SK-N-SH treated with all-trans-retinoic acid at 6 μM for 48 hours (cell line): ENCODE data around the gene GRK2.

Source experiments
- ATAC-seq: fragments of 200-7000 bp; cut with Tn5 transposase; 3 replicates; pipeline ENCODE4 v1.9.1; 2020; ENCODE audit warnings: mild to moderate bottlenecking, moderate library complexity
- ARNTL ChIP-seq: fragments of 450-650 bp; formaldehyde crosslinking; IDR thresholded peaks from 2 replicates; pipeline ENCODE4 v1.5.0; 2020; ENCODE audit warnings: low read depth, mild to moderate bottlenecking, moderate library complexity, borderline replicate concordance
- BACH2 ChIP-seq: fragments of 250-450 bp; sonication (Bioruptor Pico); IDR thresholded peaks from 2 replicates; pipeline ENCODE4 v1.9.0; 2021; ENCODE audit warnings: mild to moderate bottlenecking, borderline replicate concordance
- CSDC2 ChIP-seq: fragments of 250-450 bp; sonication (Bioruptor Pico); IDR thresholded peaks from 2 replicates; pipeline ENCODE4 v1.5.0; 2020; ENCODE audit warnings: mild to moderate bottlenecking, moderate library complexity
- GLIS3 ChIP-seq: fragments of 250-450 bp; sonication (Bioruptor Pico); IDR thresholded peaks from 2 replicates; pipeline ENCODE4 v1.5.0; 2020; ENCODE audit warnings: mild to moderate bottlenecking, moderate library complexity
- ISL1 ChIP-seq: fragments of 250-450 bp; sonication (Bioruptor Pico); IDR thresholded peaks from 2 replicates; pipeline ENCODE4 v2.1.2; 2022; ENCODE audit warnings: mild to moderate bottlenecking, moderate library complexity
- OSR1 ChIP-seq: fragments of 250-450 bp; sonication (Bioruptor Pico); IDR thresholded peaks from 2 replicates; pipeline ENCODE4 v1.8.0; 2022; ENCODE audit warnings: moderate library complexity, mild to moderate bottlenecking, inconsistent platforms
- PPARA ChIP-seq: fragments of 250-450 bp; sonication (Bioruptor Pico); IDR thresholded peaks from 2 replicates; pipeline ENCODE4 v1.5.0; 2020; ENCODE audit warnings: mild to moderate bottlenecking, borderline replicate concordance
- SNAI2 ChIP-seq: fragments of 250-450 bp; sonication (Bioruptor Pico); IDR thresholded peaks from 2 replicates; pipeline ENCODE4 v1.5.0; 2020; ENCODE audit warnings: mild to moderate bottlenecking, moderate library complexity
- TCF4 ChIP-seq: fragments of 250-450 bp; sonication (Bioruptor Pico); IDR thresholded peaks from 2 replicates; pipeline ENCODE4 v1.8.0; 2021; ENCODE audit warnings: mild to moderate bottlenecking, moderate library complexity, borderline replicate concordance
- TOX ChIP-seq: fragments of 250-450 bp; sonication (Bioruptor Pico); IDR thresholded peaks from 2 replicates; pipeline ENCODE4 v1.8.0; 2021; ENCODE audit warnings: mild to moderate bottlenecking, moderate library complexity, borderline replicate concordance
- ZC3H10 ChIP-seq: fragments of 250-450 bp; sonication (Bioruptor Pico); IDR thresholded peaks from 2 replicates; pipeline ENCODE4 v1.5.1; 2021; ENCODE audit warnings: mild to moderate bottlenecking, moderate library complexity
- ZNF565 ChIP-seq: fragments of 450-650 bp; formaldehyde crosslinking; conservative IDR thresholded peaks from 2 replicates; pipeline ENCODE4 v1.5.0; 2020; ENCODE audit warnings: low read depth, mild to moderate bottlenecking, moderate library complexity
- ZNF70 ChIP-seq: fragments of 450-650 bp; formaldehyde crosslinking; IDR thresholded peaks from 2 replicates; pipeline ENCODE4 v1.5.0; 2020; ENCODE audit warnings: mild to moderate bottlenecking, moderate library complexity
- ZNF8 ChIP-seq: fragments of 450-650 bp; formaldehyde crosslinking; IDR thresholded peaks from 2 replicates; pipeline ENCODE4 v1.5.0; 2020; ENCODE audit warnings: mild to moderate bottlenecking, moderate library complexity
- TF ChIP-seq, protein P1 (sequence below): fragments of 250-450 bp; sonication (Bioruptor Pico); IDR thresholded peaks from 2 replicates; pipeline ENCODE4 v1.5.1; 2020; ENCODE audit warnings: low read depth, mild to moderate bottlenecking, moderate library complexity
- TF ChIP-seq, protein P2 (sequence below): fragments of 250-450 bp; sonication (Bioruptor Pico); IDR thresholded peaks from 2 replicates; pipeline ENCODE4 v1.5.1; 2021; ENCODE audit warnings: mild to moderate bottlenecking, moderate library complexity
- TF ChIP-seq, protein P3 (sequence below): fragments of 250-450 bp; sonication (Bioruptor Pico); IDR thresholded peaks from 2 replicates; pipeline ENCODE4 v1.8.0; 2021; ENCODE audit warnings: low read depth, mild to moderate bottlenecking, moderate library complexity, borderline replicate concordance
- TF ChIP-seq, protein P4 (sequence below): fragments of 250-450 bp; sonication (Bioruptor Pico); IDR thresholded peaks from 2 replicates; pipeline ENCODE4 v1.5.0; 2020; ENCODE audit warnings: mild to moderate bottlenecking, moderate library complexity

GRK2 gene

DNA sequence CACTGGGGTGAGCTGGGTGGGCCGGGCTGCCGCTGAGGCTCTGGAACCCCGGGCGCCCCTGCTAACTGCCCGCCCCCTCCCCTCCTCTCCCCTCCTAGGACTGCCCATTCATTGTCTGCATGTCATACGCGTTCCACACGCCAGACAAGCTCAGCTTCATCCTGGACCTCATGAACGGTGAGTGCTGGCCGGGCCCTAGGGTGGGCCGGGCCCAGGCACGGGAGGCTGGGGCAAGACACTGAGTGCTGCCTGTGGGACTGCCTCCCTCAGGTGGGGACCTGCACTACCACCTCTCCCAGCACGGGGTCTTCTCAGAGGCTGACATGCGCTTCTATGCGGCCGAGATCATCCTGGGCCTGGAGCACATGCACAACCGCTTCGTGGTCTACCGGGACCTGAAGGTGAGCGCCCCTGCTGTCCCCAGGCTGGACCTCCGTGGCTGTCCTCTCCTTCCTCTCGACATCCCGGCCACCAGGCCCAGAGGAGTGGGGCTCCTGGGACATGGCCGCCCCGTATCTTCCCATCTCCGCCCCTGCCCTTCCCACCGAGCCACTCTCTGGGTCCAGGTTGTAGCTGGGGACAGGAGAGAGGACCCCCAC is 15.4 kb downstream of the GRK2 start (continued):
- TF ChIP-seq ISL1 (CRISPR knock-in tag): no peak

DNA sequence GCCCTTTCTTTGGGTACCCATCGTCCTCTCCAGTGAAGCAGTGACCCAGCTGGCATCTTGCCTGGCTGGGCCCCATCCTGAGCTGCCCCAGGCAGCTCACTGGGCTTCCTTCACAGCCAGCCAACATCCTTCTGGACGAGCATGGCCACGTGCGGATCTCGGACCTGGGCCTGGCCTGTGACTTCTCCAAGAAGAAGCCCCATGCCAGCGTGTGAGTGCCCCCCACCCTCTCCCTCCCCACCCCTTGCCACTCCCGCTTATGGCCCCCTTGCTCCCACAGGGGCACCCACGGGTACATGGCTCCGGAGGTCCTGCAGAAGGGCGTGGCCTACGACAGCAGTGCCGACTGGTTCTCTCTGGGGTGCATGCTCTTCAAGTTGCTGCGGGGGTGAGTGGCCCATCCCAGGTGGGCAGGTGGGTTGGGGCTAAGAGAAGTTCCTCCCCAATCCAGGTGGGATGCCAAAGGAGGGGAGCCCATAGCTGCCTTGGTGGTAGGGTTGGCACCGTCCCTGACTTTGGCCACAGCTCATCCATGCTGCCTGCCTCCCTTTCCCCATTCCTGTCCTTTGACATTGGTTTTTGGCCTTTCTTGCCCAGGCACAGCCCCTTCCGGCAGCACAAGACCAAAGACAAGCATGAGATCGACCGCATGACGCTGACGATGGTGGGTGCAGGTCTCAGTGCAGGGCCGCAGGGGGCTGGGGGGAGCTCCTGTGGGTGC is 16.0 kb downstream of the GRK2 start:
- no peak for ATAC-seq
- no peak for TF ChIP-seq ZNF70

DNA sequence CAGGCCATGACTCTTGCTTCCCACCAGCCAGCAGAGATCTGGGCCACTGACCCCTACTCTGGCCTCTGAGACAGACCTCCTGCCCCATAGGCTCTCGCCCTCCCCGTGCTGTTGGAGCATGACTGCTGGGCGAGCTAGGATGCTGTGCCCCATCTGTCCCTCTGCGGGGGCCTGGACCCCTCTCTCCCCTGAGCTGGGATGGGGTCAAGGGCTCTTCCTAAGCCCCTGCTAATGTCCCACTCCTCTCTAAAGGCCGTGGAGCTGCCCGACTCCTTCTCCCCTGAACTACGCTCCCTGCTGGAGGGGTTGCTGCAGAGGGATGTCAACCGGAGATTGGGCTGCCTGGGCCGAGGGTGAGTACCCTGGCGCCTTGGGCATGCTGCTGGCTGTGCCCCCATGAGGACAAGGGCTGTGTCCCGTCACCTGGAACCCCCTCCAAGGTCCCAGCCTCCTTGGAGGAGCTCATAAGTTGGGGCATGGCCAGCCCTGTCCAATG is 16.7 kb downstream of the GRK2 start:
- TF ChIP-seq SNAI2: no peak
- TF ChIP-seq, protein P1, sequence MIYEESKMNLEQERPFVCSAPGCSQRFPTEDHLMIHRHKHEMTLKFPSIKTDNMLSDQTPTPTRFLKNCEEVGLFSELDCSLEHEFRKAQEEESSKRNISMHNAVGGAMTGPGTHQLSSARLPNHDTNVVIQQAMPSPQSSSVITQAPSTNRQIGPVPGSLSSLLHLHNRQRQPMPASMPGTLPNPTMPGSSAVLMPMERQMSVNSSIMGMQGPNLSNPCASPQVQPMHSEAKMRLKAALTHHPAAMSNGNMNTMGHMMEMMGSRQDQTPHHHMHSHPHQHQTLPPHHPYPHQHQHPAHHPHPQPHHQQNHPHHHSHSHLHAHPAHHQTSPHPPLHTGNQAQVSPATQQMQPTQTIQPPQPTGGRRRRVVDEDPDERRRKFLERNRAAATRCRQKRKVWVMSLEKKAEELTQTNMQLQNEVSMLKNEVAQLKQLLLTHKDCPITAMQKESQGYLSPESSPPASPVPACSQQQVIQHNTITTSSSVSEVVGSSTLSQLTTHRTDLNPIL (CRISPR knock-in tag): no peak
- TF ChIP-seq CSDC2 (CRISPR knock-in tag): no peak
- no peak for TF ChIP-seq BACH2 (CRISPR knock-in tag)
- TF ChIP-seq OSR1 (CRISPR knock-in tag): no peak
- no peak for ATAC-seq

DNA sequence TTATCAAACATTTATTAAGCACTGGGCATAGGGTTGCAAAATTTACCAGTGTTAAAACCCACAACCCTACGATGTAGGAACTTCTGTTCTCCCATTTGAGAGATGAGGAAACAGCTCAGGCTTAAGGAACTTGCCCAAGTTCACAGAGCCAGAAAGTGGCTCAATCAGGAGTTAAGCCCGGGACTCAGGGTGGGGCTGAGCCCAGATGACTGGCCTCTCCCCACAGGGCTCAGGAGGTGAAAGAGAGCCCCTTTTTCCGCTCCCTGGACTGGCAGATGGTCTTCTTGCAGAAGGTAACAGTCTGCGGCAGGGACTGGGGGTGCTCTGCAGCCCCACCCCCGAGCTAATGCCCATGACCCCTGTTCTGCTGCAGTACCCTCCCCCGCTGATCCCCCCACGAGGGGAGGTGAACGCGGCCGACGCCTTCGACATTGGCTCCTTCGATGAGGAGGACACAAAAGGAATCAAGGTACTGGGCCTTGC is 17.2 kb downstream of the GRK2 start:
- ATAC-seq: no peak
- TF ChIP-seq GLIS3 (CRISPR knock-in tag) (no peak), PPARA (CRISPR knock-in tag) (no peak), TOX (CRISPR knock-in tag) (no peak), ZNF565 (no peak), ZC3H10 (CRISPR knock-in tag) (no peak), OSR1 (CRISPR knock-in tag) (no peak), TCF4 (CRISPR knock-in tag) (no peak), ZNF8 (CRISPR knock-in tag) (no peak), ISL1 (CRISPR knock-in tag) (no peak), ARNTL (no peak), BACH2 (CRISPR knock-in tag) (no peak), ZNF70 (no peak)
- TF ChIP-seq, protein P2, sequence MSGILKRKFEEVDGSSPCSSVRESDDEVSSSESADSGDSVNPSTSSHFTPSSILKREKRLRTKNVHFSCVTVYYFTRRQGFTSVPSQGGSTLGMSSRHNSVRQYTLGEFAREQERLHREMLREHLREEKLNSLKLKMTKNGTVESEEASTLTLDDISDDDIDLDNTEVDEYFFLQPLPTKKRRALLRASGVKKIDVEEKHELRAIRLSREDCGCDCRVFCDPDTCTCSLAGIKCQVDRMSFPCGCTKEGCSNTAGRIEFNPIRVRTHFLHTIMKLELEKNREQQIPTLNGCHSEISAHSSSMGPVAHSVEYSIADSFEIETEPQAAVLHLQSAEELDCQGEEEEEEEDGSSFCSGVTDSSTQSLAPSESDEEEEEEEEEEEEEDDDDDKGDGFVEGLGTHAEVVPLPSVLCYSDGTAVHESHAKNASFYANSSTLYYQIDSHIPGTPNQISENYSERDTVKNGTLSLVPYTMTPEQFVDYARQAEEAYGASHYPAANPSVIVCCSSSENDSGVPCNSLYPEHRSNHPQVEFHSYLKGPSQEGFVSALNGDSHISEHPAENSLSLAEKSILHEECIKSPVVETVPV: no peak
- TF ChIP-seq, protein P3, sequence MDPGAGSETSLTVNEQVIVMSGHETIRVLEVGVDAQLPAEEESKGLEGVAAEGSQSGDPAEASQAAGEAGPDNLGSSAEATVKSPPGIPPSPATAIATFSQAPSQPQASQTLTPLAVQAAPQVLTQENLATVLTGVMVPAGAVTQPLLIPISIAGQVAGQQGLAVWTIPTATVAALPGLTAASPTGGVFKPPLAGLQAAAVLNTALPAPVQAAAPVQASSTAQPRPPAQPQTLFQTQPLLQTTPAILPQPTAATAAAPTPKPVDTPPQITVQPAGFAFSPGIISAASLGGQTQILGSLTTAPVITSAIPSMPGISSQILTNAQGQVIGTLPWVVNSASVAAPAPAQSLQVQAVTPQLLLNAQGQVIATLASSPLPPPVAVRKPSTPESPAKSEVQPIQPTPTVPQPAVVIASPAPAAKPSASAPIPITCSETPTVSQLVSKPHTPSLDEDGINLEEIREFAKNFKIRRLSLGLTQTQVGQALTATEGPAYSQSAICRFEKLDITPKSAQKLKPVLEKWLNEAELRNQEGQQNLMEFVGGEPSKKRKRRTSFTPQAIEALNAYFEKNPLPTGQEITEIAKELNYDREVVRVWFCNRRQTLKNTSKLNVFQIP (CRISPR knock-in tag): no peak
- TF ChIP-seq, protein P4, sequence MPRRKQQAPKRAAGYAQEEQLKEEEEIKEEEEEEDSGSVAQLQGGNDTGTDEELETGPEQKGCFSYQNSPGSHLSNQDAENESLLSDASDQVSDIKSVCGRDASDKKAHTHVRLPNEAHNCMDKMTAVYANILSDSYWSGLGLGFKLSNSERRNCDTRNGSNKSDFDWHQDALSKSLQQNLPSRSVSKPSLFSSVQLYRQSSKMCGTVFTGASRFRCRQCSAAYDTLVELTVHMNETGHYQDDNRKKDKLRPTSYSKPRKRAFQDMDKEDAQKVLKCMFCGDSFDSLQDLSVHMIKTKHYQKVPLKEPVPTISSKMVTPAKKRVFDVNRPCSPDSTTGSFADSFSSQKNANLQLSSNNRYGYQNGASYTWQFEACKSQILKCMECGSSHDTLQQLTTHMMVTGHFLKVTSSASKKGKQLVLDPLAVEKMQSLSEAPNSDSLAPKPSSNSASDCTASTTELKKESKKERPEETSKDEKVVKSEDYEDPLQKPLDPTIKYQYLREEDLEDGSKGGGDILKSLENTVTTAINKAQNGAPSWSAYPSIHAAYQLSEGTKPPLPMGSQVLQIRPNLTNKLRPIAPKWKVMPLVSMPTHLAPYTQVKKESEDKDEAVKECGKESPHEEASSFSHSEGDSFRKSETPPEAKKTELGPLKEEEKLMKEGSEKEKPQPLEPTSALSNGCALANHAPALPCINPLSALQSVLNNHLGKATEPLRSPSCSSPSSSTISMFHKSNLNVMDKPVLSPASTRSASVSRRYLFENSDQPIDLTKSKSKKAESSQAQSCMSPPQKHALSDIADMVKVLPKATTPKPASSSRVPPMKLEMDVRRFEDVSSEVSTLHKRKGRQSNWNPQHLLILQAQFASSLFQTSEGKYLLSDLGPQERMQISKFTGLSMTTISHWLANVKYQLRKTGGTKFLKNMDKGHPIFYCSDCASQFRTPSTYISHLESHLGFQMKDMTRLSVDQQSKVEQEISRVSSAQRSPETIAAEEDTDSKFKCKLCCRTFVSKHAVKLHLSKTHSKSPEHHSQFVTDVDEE (CRISPR knock-in tag): no peak
